DND-41 (cell line): ENCODE measurements around the gene DNMT1.

Source experiments
- ATAC-seq: fragments of 200-7000 bp; cut with Tn5 transposase; 3 replicates; pipeline ENCODE4 v1.9.1; 2021; ENCODE audit warnings: low read depth; ENCODE audit not compliant: insufficient read depth
- DNase-seq: peaks from one replicate; pipeline ENCODE4 v3.0.0-alpha.2; 2020
- H2AFZ ChIP-seq: 2 replicates; pipeline ENCODE4 v1.6.0; 2012; ENCODE audit warnings: low read depth, low read length
- H3K27ac ChIP-seq: 2 replicates; pipeline ENCODE4 v1.5.1; 2012; ENCODE audit warnings: low read length, inconsistent platforms
- H3K27me3 ChIP-seq: fragments of 200-600 bp; sonication (generic); 2 replicates; pipeline ENCODE4 v1.6.0; 2012; ENCODE audit warnings: low read length, mild to moderate bottlenecking, inconsistent platforms; ENCODE audit not compliant: insufficient read depth, poor library complexity
- H3K36me3 ChIP-seq: 2 replicates; pipeline ENCODE4 v1.5.1; 2012; ENCODE audit warnings: low read length, inconsistent platforms; ENCODE audit not compliant: insufficient read depth
- H3K4me1 ChIP-seq: 2 replicates; pipeline ENCODE4 v1.5.1; 2012; ENCODE audit warnings: mild to moderate bottlenecking, low read length; ENCODE audit not compliant: insufficient read depth
- H3K4me2 ChIP-seq: 2 replicates; pipeline ENCODE4 v1.6.0; 2012; ENCODE audit warnings: mild to moderate bottlenecking, moderate library complexity, low read length, inconsistent platforms; ENCODE audit not compliant: insufficient read depth
- H3K4me3 ChIP-seq, 2 experiments: fragments of 200-600 bp in 1 of 2; shearing (Covaris generic) in 1 of 2; 2 replicates each; pipeline ENCODE4 v1.5.1; 2012 to 2016; ENCODE audit warnings: inconsistent platforms in 2 of 2, low read length in 2 of 2, mild to moderate bottlenecking in 2 of 2, low read depth in 1 of 2, moderate library complexity in 1 of 2
- H3K79me2 ChIP-seq: 2 replicates; pipeline ENCODE4 v1.6.0; 2012; ENCODE audit warnings: low read length, inconsistent platforms; ENCODE audit not compliant: insufficient read depth
- H3K9ac ChIP-seq: 2 replicates; pipeline ENCODE4 v1.6.0; 2012; ENCODE audit warnings: low read depth, mild to moderate bottlenecking, inconsistent platforms, low read length, moderate library complexity
- H3K9me3 ChIP-seq: 2 replicates; pipeline ENCODE4 v1.5.1; 2012; ENCODE audit warnings: low read length, moderate library complexity, mild to moderate bottlenecking, inconsistent platforms; ENCODE audit not compliant: insufficient read depth, severe bottlenecking
- H4K20me1 ChIP-seq: 2 replicates; pipeline ENCODE4 v1.6.0; 2012; ENCODE audit warnings: low read length; ENCODE audit not compliant: insufficient read depth
- CTCF ChIP-seq: IDR thresholded peaks from 2 replicates; pipeline ENCODE4 v1.5.1; 2012; ENCODE audit warnings: borderline replicate concordance, low read length, moderate library complexity, mild to moderate bottlenecking; ENCODE audit not compliant: poor library complexity, severe bottlenecking; ENCODE audit errors: extremely low read depth
- EZH2 ChIP-seq: IDR thresholded peaks from 3 replicates; pipeline ENCODE4 v1.6.1; 2012; ENCODE audit warnings: borderline replicate concordance, low read depth, mild to moderate bottlenecking, moderate library complexity, low read length, inconsistent platforms; ENCODE audit not compliant: severe bottlenecking

DNMT1 gene

GRCh38 chr19:10104130-10104513, 90.6 kb downstream of the DNMT1 start:
- no peak for TF ChIP-seq CTCF
- no peak for TF ChIP-seq EZH2
- Histone ChIP-seq H3K4me1 (peaks cover 24% of the 10 kb centered on the region), H3K4me3 (no peak overlapping the region), H3K79me2 (peaks cover 29% of the 10 kb centered on the region), H3K27ac (no peak overlapping the region), H3K9me3 (no peaks in the 10 kb centered on the region), H4K20me1 (peaks cover 16% of the 10 kb centered on the region), H3K9ac (no peak overlapping the region), H3K27me3 (no peaks in the 10 kb centered on the region), H2AFZ (no peak overlapping the region), H3K4me2 (no peak overlapping the region), H3K36me3 (peaks cover 25% of the 10 kb centered on the region)
- ATAC-seq (no peak), DNase-seq (no peak)

DNA sequence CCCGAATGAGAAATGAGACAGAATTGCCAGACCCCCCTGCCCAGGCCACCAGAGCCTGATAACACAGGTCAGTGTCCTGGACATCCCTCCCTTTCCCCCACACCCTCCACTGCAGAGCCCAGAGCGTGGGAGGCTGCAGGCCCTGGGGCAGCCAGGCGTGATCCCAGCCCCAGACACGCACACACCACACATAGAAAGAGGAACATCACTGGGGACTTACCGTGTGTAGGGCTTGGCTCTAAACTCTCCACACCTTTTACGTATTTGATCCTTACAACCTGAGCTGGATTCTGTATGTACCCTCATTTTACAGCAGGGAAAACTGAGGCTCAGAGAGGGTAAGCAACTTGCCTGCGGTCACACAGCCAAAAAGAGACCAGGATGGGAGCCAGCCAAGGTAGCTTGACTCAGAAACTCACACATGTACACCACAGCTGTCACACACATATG, 91.9 kb downstream of the DNMT1 start:
- Histone ChIP-seq H3K9me3 (no peaks in the 10 kb centered on the region), H3K4me1 (peaks cover 16% of the 10 kb centered on the region), H4K20me1 (peaks cover 7% of the 10 kb centered on the region), H3K27me3 (no peaks in the 10 kb centered on the region), H2AFZ (no peak overlapping the region), H3K27ac (no peak overlapping the region), H3K4me3 (no peak overlapping the region), H3K79me2 (peaks cover 19% of the 10 kb centered on the region), H3K9ac (no peak overlapping the region), H3K36me3 (peaks cover 13% of the 10 kb centered on the region), H3K4me2 (no peak overlapping the region)
- DNase-seq (no peak), ATAC-seq (no peak)
- TF ChIP-seq EZH2: no peak
- TF ChIP-seq CTCF: no peak

- ATAC-seq: no peak
- no peak for TF ChIP-seq CTCF
- TF ChIP-seq EZH2: no peak
- no peak overlapping the region for H3K4me3 ChIP-seq
- H4K20me1 ChIP-seq: no peaks in the 10 kb centered on the region
- no peaks in the 10 kb centered on the region for H3K36me3 ChIP-seq
- H3K27me3 ChIP-seq: no peaks in the 10 kb centered on the region
- DNase-seq: no peak
- H3K79me2 ChIP-seq: no peaks in the 10 kb centered on the region
- no peak overlapping the region for H3K4me2 ChIP-seq
- no peak overlapping the region for H3K27ac ChIP-seq
- H3K4me1 ChIP-seq: no peaks in the 10 kb centered on the region
- H3K9ac ChIP-seq: no peak overlapping the region
- H2AFZ ChIP-seq: no peak overlapping the region
- no peaks in the 10 kb centered on the region for H3K9me3 ChIP-seq
Measured at GRCh38 chr19:10100163-10100785, 94.5 kb downstream of the DNMT1 start.
